Measurements from ENCODE around the gene PTPDC1.

DNA sequence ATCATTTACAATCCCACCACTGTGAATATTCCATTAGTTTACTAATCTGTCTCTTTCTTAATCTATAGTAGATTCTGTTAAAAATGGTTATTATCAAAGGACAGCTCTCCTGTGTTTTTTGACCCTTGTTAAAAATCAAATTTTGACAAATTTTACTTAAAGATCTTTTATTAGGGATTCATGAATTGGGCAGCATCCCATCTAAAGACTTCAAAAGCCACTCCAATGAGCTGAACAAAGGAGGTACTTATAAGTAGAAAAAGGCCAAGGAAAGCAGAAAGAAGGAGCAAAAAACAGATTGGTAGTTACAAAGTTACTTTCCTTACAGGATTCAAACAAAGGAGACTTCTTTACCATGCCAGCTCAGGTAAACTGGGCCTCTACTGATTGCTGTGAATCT lies 44.5 kb upstream of the PTPDC1 start:
- TF ChIP-seq, protein P1, sequence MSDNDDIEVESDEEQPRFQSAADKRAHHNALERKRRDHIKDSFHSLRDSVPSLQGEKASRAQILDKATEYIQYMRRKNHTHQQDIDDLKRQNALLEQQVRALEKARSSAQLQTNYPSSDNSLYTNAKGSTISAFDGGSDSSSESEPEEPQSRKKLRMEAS (CRISPR knock-in tag; IDR thresholded peaks at IDR 0.05), result no peak
- TF ChIP-seq BRF1 (IDR thresholded peaks at IDR 0.05; ENCODE audit: borderline replicate concordance, extremely low read depth, insufficient read length) (no peak), BCOR (IDR thresholded peaks at IDR 0.05) (no peak), ZNF644 (tag; IDR thresholded peaks at IDR 0.05; ENCODE audit: low read depth) (no peak)
- TF ChIP-seq, protein P2, sequence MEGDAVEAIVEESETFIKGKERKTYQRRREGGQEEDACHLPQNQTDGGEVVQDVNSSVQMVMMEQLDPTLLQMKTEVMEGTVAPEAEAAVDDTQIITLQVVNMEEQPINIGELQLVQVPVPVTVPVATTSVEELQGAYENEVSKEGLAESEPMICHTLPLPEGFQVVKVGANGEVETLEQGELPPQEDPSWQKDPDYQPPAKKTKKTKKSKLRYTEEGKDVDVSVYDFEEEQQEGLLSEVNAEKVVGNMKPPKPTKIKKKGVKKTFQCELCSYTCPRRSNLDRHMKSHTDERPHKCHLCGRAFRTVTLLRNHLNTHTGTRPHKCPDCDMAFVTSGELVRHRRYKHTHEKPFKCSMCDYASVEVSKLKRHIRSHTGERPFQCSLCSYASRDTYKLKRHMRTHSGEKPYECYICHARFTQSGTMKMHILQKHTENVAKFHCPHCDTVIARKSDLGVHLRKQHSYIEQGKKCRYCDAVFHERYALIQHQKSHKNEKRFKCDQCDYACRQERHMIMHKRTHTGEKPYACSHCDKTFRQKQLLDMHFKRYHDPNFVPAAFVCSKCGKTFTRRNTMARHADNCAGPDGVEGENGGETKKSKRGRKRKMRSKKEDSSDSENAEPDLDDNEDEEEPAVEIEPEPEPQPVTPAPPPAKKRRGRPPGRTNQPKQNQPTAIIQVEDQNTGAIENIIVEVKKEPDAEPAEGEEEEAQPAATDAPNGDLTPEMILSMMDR (IDR thresholded peaks at IDR 0.05 in 2 of 3, conservative IDR thresholded peaks at IDR 0.05 in 1 of 3; ENCODE audit: insufficient read depth in 2 of 3, low read depth in 1 of 3, low read length in 3 of 3), result no peak

All from K562 (cell line).